Fibroblast of lung (primary cell): ENCODE results near the gene MAP6.
A peak's percentile ranks its signal among the peaks of the same experiment; 100 is the strongest.

Experiments used
- EZH2 ChIP-seq: IDR thresholded peaks from 2 replicates; pipeline ENCODE4 v1.5.1; 2012; ENCODE audit warnings: low read length, control low read depth, mild to moderate bottlenecking; ENCODE audit errors: missing control alignments
- TF ChIP-seq, protein P1 (sequence below), 2 donors: IDR thresholded peaks in 1 of 2; conservative IDR thresholded peaks in 1 of 2; 1 replicate in 1 of 2; 2 replicates in 1 of 2; pipeline ENCODE4 v1.5.1; 2011 to 2012; ENCODE audit warnings: low read length in 2 of 2, control low read depth in 1 of 2, inconsistent platforms in 1 of 2, low read depth in 1 of 2, mild to moderate bottlenecking in 1 of 2

DNA sequence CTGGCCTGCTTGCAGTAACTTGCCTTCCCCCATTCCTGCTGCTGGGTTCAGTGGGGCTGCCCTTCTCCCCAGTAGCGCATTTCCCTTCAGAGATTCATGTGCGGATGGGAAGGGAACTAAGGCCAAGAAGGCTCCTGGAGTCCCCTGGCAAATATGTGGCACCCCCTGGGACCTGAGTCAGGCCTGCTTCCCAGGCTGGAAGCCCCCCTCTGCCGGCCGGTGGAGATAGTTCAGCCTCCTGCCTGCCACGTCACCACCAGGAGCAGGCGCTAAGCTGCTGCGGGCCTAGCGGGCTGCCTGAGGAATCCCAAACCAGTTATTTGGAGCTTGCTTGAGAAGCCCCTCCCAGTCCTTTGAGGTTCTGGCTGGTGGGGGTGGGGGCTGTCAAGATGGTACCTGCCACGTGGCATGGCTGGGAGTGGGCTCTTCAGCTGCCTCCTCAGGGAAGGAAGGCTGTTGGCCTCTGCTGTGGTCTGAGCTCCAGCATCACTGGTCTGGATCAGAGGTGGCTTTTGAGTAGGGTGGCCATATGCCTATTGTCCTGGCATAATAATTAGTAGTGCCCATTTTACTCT, 104.8 kb downstream of the MAP6 start:
- TF ChIP-seq, protein P1, sequence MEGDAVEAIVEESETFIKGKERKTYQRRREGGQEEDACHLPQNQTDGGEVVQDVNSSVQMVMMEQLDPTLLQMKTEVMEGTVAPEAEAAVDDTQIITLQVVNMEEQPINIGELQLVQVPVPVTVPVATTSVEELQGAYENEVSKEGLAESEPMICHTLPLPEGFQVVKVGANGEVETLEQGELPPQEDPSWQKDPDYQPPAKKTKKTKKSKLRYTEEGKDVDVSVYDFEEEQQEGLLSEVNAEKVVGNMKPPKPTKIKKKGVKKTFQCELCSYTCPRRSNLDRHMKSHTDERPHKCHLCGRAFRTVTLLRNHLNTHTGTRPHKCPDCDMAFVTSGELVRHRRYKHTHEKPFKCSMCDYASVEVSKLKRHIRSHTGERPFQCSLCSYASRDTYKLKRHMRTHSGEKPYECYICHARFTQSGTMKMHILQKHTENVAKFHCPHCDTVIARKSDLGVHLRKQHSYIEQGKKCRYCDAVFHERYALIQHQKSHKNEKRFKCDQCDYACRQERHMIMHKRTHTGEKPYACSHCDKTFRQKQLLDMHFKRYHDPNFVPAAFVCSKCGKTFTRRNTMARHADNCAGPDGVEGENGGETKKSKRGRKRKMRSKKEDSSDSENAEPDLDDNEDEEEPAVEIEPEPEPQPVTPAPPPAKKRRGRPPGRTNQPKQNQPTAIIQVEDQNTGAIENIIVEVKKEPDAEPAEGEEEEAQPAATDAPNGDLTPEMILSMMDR (conservative IDR thresholded peaks at IDR 0.05 in 1 of 2, IDR thresholded peaks at IDR 0.05 in 1 of 2; ENCODE audit: low read depth in 1 of 2, low read length in 2 of 2): peak; percentile 54 to 70
- TF ChIP-seq EZH2: no peak
